HG03039 (cell line): ENCODE data around the gene HSDL2.
A peak's percentile ranks its signal among the peaks of the same experiment; 100 is the strongest.

Source experiments
- ATAC-seq: cut with Tn5 transposase; IDR thresholded peaks from one replicate; pipeline ENCODE4 v1.9.1; 2021; ENCODE audit warnings: mild to moderate bottlenecking, moderate library complexity; ENCODE audit not compliant: unreplicated experiment

The HSDL2 gene

GRCh38 chr9:112380102-112380824 is at the start of gene HSDL2:
Gene HSDL2, plus strand, starts transcription at chr9:112380108. Its CDS starts 56 bp downstream, at chr9:112380164.
- ATAC-seq: peak; percentile 10

DNA sequence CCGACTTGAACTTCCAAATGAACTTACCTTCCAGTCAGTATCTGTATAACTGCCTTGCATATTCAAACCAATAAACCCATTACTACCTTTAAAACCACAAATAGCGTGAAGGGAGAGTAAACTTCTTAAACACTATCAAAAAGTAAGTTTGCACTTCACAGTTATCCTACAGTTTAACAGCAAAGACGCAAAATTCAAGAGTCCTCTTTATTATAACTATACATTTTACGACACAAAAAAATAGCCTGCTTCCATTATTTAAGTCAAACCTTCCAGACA is 48.3 kb upstream of the HSDL2 start:
- no peak for ATAC-seq

DNA sequence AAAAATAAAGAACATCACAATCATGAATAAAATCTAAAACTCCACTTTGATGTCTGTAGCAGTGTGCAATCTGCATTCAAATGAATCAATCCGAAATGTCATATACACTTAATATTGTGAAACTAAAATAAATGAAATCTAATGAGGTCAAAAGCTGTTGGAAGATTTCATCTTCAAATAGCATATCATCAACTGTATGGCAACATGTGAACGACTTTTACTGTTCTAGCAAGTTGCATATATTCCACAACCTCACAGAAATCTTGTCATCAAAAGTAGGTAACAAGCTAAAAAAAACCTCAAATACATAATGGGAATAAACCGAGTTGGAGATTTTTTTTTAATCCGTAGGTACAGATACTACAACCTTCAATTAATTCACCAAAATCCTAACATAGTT is 47.7 kb upstream of the HSDL2 start:
- no peak for ATAC-seq

- ATAC-seq: no peak
Observed at GRCh38 chr9:112332674-112332976, 47.3 kb upstream of the HSDL2 start.

DNA sequence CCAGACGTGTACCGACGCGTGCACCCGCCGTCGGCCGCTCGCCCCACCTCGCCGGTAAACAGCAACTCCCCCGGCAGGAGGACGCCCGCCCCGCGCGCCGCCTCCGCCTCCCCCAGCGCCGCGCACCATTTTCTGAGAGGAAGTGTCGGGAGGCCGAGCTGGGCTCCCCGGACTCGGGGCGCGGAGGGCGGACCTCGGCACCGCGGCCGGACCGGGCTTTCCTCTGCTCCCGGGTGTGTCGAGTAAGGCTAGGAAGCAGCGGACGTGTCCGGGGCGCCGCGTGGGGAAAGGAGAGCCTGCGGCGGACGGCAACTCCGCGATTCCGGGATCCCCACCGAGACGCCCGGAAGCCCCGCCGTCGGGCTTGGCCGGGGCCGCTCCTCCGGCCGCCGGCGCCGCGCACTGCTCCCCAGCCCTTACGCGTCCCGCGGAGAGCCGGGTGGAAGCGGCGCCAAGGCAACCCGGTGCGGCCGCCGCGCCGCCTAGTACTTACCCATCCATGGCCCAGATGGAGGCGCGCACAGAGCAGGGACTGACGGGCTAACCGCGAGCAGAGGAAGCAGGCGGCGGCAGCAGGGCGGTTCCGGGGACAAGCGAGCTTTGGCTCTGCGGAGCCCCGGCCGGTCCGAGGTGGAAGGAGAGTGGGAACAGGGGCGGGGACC is 46.8 kb upstream of the HSDL2 start, which contains the start of gene PTBP3:
PTBP3 (minus strand) TSS at position 643 of the 662 bp plus-strand sequence. CDS start 35,754 bp downstream, outside the sequence.
- ATAC-seq: peak; percentile 47

GRCh38 chr9:112333639-112334431 is 46.1 kb upstream of the HSDL2 start:
- ATAC-seq: peak; percentile 71

DNA sequence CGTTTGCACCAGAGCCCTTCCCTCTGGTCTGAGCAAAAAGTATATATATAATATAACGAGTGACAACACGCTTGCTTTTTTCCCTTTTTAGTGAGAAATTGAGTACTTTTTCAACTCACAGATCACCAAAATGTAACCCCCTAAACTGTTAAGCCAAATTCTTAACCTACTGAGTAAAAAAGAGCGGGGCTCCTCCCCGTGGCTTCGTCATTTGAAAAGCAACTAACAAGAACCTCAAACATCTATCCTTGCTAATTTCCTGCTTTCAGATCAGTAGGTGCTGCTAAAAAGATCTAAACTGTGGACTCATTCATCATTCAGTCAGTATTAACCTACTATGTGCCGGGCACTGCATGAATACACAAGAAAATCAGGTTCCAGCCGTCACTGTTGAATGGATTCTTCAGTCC is 45.5 kb upstream of the HSDL2 start:
- no peak for ATAC-seq

- no peak for ATAC-seq
Observed at GRCh38 chr9:112337547-112337946, 42.4 kb upstream of the HSDL2 start.

- no peak for ATAC-seq
Observed at GRCh38 chr9:112338561-112338960, 41.3 kb upstream of the HSDL2 start.

DNA sequence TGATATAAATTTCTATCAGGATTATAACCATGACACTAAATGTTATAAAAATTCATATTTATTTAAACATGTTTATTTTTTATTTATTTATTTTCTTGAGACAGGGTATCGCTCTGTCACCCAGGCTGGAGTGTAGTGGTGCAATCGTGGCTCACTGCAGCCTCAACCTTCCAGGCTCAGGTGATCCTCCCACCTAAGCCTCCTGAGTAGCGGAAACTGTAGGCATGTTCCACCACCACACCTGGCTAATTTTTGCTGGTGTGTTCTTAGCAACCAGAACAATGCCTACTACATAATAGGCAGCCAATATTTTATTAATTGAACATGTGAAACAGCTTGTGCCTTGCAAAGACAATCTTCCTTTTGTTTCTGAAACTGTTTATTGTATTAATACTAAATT is 40.0 kb upstream of the HSDL2 start:
- no peak for ATAC-seq

DNA sequence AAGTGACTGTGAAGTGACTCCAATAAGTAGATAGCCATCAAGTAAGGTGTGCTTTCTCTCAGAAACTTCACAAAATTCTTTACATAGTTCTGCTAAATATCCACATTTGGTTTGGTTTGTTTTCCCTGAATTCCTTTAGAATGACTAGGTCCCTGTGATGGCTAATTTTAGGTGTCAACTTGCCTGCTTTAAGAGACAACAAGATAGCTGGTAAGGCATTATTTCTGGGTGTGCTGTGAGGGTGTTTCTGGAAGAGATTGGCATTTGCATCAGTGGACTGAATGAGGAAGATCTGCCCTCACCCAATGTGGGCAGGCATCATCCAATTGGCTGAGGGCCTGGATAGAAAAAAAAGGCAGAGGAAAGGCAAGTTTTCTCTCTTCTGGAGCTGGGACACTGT is 38.2 kb upstream of the HSDL2 start:
- ATAC-seq: no peak

GRCh38 chr9:112348257-112349007 is 31.5 kb upstream of the HSDL2 start:
- ATAC-seq: no peak

GRCh38 chr9:112349008-112349333 is 30.9 kb upstream of the HSDL2 start:
- no peak for ATAC-seq

GRCh38 chr9:112351184-112351583 is 28.7 kb upstream of the HSDL2 start:
- ATAC-seq: no peak

- ATAC-seq: no peak
Observed at GRCh38 chr9:112352209-112352608, 27.7 kb upstream of the HSDL2 start.

DNA sequence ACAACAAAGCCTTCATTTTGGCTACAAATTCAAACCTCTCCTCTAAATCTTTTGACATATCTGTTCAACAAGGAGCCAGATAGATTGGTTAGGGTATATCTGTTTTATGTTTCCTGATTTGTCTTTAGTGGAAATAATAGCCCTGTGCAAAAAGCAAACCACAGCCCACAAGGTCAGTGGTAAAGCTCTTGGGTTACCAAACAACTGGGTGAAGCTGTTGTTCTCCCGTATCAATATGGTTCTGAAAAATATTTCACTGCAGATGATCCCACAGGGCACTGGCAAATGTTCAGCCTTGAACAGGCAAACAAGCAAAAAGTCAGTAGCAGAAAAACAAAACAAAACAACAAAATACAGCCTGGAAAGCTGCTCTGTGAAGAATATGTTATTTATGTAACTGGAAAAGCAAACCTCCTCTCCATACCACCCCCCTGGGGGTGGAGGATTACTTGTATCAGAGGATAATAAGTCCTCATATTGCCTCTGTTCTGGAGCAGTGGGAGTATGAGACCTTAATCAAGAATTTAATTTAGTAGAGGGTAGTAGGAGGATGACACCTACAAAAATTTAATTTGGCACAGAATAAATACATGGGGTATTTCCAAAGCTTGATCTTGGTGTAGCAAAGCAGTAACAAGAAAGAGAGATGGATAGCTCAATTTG is 25.7 kb upstream of the HSDL2 start:
- no peak for ATAC-seq

DNA sequence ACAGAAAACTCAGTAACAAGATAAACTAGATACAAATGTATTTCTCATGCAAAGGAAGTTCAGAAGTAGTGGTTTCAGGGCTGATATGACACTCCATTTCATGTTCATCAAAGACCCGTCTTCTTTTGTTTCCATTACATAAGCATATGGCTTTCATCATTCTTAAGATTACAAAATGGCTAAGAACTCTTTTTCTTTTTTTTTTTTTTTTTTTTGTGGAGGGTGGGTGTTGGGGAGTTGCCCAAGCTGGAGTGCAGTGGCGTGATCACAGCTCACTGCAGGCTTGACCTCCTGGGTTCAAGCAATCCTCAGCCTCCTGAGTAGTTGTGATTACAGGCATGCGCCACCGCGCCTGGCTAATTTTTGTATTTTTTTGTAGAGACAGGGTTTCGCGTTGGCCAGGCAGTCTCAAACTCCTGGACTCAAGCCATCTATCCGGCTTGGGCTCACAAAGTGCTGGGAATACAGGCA is 24.4 kb upstream of the HSDL2 start:
- no peak for ATAC-seq

DNA sequence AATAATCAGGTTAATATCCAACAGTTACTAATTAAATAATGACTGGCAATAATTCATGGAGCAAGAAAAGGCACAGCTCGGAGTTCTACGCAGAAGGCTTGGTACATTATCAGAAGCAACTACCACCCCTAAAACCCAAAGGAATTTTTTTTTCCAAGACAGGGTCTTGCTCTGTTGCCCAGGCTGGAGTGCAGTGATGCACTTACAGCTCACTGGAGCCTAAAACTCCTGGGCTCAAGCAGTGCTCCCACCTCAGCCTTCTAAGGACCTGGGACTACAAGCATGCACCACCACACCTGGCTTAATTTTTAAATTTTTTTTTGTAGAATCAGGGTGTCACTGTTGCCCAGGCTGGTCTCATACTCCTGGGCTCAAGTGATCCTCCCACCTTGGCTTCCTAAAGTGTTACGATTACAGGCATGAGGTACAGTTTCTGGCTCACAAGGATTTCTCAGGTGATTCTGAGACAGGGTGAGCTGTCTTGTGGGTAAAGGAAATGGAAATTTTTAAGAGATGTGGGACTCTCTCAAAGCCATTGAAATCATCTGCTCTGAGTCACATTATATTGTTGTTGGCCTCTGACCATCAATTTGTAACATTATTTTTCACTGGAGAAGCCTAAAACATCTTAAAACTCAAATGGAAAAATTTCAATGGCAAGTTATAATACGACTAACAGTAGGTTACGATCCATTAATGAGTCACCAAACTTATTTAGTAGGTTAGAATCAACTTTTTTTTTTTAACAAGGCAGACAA is 19.7 kb upstream of the HSDL2 start:
- ATAC-seq: no peak

GRCh38 chr9:112361601-112362000 is 18.3 kb upstream of the HSDL2 start:
- no peak for ATAC-seq

DNA sequence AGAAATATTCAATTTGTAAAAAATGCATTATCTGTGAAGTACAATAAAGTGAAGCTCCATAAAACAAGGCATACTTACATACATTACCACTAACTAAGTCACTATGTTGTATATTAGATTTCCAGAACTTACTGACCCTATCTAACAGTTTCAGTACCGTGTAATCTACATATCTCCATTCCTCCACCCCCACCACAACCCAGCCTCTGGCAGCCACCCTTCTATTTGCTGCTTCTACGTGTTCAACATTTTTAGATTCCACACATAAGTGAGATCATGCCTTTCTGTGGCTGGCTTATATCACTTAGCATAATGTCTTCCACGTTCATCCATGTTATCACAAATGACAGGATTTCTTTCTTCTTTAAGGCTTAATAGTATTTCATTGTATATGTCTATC is 15.1 kb upstream of the HSDL2 start:
- ATAC-seq: no peak
